ENCODE data around the gene TEX10.
"Not testable (repeated sequence)": the region's sequence is repeated elsewhere in the genome, so short reads cannot be mapped to it uniquely, and the experiment has no call there.

The TEX10 gene

GRCh38 chr9:100346836-100347235 is 5.9 kb downstream of the TEX10 start:
- no peak for DNase-seq

- no peak for DNase-seq
Observed at GRCh38 chr9:100341889-100342288, 10.9 kb downstream of the TEX10 start.

GRCh38 chr9:100340224-100340623 is 12.5 kb downstream of the TEX10 start:
- DNase-seq = no peak

- not testable (repeated sequence) for DNase-seq
Observed at GRCh38 chr9:100338736-100339135, 14.0 kb downstream of the TEX10 start.

GRCh38 chr9:100324594-100325200 is 28.0 kb downstream of the TEX10 start:
- peak; percentile 54 to 69 for DNase-seq

- peak; percentile 27 to 46 for DNase-seq
Observed at GRCh38 chr9:100322954-100323536, 29.7 kb downstream of the TEX10 start.

GRCh38 chr9:100317706-100318105 is 35.0 kb downstream of the TEX10 start:
- no peak for DNase-seq

- no peak for DNase-seq
Observed at GRCh38 chr9:100315561-100315960, 37.2 kb downstream of the TEX10 start.

- DNase-seq = no peak
Observed at GRCh38 chr9:100309992-100310391, 42.8 kb downstream of the TEX10 start.

GRCh38 chr9:100308965-100309564 is 43.7 kb downstream of the TEX10 start:
- DNase-seq = no peak

- no peak for DNase-seq
Observed at GRCh38 chr9:100307080-100307479, 45.7 kb downstream of the TEX10 start.

GRCh38 chr9:100306283-100306682 is 46.5 kb downstream of the TEX10 start:
- no peak for DNase-seq

- DNase-seq = no peak
Observed at GRCh38 chr9:100303747-100304146, 49.0 kb downstream of the TEX10 start.

GRCh38 chr9:100298378-100298777 is 54.4 kb downstream of the TEX10 start:
- no peak for DNase-seq

- DNase-seq = no peak
Observed at GRCh38 chr9:100296407-100296806, 56.3 kb downstream of the TEX10 start.

- DNase-seq = no peak
Observed at GRCh38 chr9:100295240-100295639, 57.5 kb downstream of the TEX10 start.

- DNase-seq = no peak
Observed at GRCh38 chr9:100294806-100295205, 57.9 kb downstream of the TEX10 start.

- no peak for DNase-seq
Observed at GRCh38 chr9:100294341-100294740, 58.4 kb downstream of the TEX10 start.

- no peak for DNase-seq
Observed at GRCh38 chr9:100292414-100292813, 60.3 kb downstream of the TEX10 start.

- no peak for DNase-seq
Observed at GRCh38 chr9:100290714-100291113, 62.0 kb downstream of the TEX10 start.

- no peak for DNase-seq
Observed at GRCh38 chr9:100287186-100287585, 65.6 kb downstream of the TEX10 start.

GRCh38 chr9:100286257-100286656 is 66.5 kb downstream of the TEX10 start:
- DNase-seq = peak in 1 of 2 experiments; percentile 1

- DNase-seq = no peak
Observed at GRCh38 chr9:100285601-100286000, 67.1 kb downstream of the TEX10 start.

- no peak for DNase-seq
Observed at GRCh38 chr9:100285080-100285479, 67.7 kb downstream of the TEX10 start.

- no peak for DNase-seq
Observed at GRCh38 chr9:100284247-100284646, 68.5 kb downstream of the TEX10 start.

Measured in AML-193 (cell line).